Activated CD4-positive, alpha-beta T cell treated with anti-CD3 and anti-CD28 coated beads for 4 hours (primary cell): ENCODE results near the gene TDRD7.

Experiments used
- DNase-seq, 2 donors: peaks; one replicate each; pipeline ENCODE4 v3.0.0-alpha.2; 2020

TDRD7 gene

GRCh38 chr9:97531888-97532376 lies 120.0 kb downstream of the TDRD7 start:
- no peak for DNase-seq

GRCh38 chr9:97534185-97534584 lies 122.3 kb downstream of the TDRD7 start:
- no peak for DNase-seq

GRCh38 chr9:97534961-97535594 lies 123.2 kb downstream of the TDRD7 start:
- DNase-seq, result no peak

GRCh38 chr9:97535771-97536170 lies 123.9 kb downstream of the TDRD7 start:
- no peak for DNase-seq

- no peak for DNase-seq
These were observed 124.6 kb downstream of the TDRD7 start for GRCh38 chr9:97536480-97536879.

- no peak for DNase-seq
These were observed 131.7 kb downstream of the TDRD7 start for GRCh38 chr9:97543561-97543960.

GRCh38 chr9:97545486-97545885 lies 133.6 kb downstream of the TDRD7 start:
- no peak for DNase-seq
